Measurements from ENCODE around the gene RBMY1A1.
"Not testable (repeated sequence)": the region's sequence is repeated elsewhere in the genome, so short reads cannot be mapped to it uniquely, and the experiment has no call there.

RBMY1A1 gene

DNA sequence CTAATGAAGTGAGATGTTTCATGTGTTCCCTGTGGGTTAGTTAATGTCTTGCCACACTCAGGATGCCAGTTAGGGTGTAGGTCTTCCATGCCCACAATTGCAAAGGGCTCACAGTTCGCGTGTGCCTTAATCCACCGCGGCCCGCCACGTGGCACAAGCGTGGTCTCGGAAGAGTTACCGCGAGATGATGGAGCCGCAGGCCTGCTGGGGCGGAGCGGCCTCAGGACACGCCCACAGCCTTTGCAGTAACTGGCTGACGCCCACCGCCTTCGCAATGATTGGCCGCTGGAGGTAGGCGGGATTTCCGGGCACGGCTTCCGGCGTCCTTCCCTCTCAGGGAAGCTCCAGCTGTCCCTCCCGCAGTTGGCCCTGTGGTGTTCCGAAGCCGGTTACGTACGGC, at the start of gene RBMY1A1:
TSS of gene RBMY1A1 (plus strand) at position 301 of the 400 bp plus-strand sequence. CDS start 2,013 bp downstream, outside the sequence.
- not testable (repeated sequence) for H3K4me1 Mint-ChIP-seq (ENCODE audit: low read depth); H3K36me3 Mint-ChIP-seq; H3K4me3 Mint-ChIP-seq; H3K27ac Mint-ChIP-seq; H3K9me3 Mint-ChIP-seq (ENCODE audit: low read depth); H3K27me3 Mint-ChIP-seq

DNA sequence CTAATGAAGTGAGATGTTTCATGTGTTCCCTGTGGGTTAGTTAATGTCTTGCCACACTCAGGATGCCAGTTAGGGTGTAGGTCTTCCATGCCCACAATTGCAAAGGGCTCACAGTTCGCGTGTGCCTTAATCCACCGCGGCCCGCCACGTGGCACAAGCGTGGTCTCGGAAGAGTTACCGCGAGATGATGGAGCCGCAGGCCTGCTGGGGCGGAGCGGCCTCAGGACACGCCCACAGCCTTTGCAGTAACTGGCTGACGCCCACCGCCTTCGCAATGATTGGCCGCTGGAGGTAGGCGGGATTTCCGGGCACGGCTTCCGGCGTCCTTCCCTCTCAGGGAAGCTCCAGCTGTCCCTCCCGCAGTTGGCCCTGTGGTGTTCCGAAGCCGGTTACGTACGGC, 23.6 kb upstream of the RBMY1A1 start, which contains the start of gene RBMY1B:
TSS of gene RBMY1B (plus strand) at position 301 of the 400 bp plus-strand sequence. CDS start 2,013 bp downstream, outside the sequence.
- H3K27me3 Mint-ChIP-seq; H3K4me3 Mint-ChIP-seq; H3K27ac Mint-ChIP-seq; H3K36me3 Mint-ChIP-seq; H3K4me1 Mint-ChIP-seq (ENCODE audit: low read depth); H3K9me3 Mint-ChIP-seq (ENCODE audit: low read depth): not testable (repeated sequence)

DNA sequence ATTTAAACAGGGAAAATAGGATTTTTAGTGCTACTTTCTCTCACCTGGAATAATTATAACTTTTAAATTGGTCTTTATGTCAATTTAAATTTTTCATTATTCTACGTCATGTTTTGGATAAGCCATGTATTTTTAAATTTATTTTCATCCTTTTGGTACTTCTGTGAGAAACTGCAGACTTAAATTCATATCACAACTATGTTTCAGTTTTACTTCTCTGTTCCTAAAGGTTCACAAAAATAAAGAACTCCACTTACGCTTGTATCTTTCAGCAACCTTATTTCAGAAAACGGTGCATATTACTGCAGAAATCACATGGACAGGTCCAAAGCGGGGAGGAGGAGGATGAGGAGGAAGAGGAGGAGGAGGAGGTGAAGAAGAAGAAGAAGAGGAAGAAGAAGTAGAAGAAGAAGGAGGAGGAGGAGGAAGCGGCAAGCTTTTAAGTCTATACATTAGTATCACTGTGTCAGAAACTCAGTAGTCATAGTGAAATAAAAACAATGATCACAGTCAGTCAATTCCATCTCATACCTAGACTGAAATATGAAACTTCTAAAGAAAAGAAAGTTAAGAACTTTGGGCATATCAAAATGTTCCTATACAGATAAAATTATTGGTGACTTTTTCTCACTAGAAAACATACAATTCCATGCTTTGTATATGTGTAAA, 24.8 kb downstream of the RBMY1A1 start:
- H3K27ac Mint-ChIP-seq; H3K36me3 Mint-ChIP-seq; H3K4me3 Mint-ChIP-seq; H3K4me1 Mint-ChIP-seq (ENCODE audit: low read depth); H3K9me3 Mint-ChIP-seq (ENCODE audit: low read depth); H3K27me3 Mint-ChIP-seq: not testable (repeated sequence)

DNA sequence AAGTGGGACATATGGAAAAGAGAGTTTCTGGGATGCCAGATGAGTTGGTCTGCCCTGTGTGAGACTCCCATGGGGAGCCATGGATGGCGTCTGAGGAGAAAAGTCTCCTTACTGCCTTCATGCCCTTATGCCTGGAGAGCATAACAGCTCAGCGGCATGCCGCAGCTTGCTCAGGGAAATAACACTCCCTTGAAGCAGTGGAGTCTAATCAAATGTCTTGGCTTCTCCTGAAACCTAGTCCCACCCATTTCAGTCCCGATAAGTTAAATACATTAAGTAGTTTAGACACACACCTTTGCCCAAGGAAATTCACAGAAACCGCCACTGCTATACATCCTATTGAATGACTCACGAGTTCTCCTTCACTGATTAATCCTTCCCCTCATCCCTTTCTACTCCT, 50.8 kb downstream of the RBMY1A1 start:
- no peak overlapping the region for H3K4me3 Mint-ChIP-seq
- no peaks in the 10 kb centered on the region for H3K36me3 Mint-ChIP-seq
- H3K27ac Mint-ChIP-seq: no peak overlapping the region

DNA sequence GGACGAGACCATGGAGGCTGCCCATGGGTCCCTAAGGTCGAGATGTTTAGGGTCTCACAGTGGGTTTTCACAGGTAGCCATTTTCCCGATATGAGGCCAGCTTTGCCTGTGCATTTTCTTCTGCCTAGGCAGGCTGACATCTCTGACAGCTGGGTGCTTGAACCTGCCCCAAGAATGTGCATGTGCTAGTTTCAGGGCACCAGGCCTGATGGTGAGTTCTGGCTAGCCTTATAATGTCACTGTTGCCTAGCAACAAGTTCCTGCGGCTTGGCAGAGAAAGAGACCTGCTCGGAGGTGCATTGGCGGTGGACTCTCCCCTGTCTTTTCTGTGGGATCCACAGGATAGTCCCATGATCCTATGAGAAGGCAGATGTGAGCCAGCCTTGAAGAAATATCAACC, 51.8 kb downstream of the RBMY1A1 start:
- not testable (repeated sequence) for H3K4me3 Mint-ChIP-seq; H3K4me1 Mint-ChIP-seq (ENCODE audit: low read depth); H3K9me3 Mint-ChIP-seq (ENCODE audit: low read depth); H3K27ac Mint-ChIP-seq; H3K27me3 Mint-ChIP-seq; H3K36me3 Mint-ChIP-seq

More for the DNA sequence above, 50.8 kb downstream of the RBMY1A1 start:
- H3K4me1 Mint-ChIP-seq (ENCODE audit: low read depth): no peaks in the 10 kb centered on the region
- H3K27me3 Mint-ChIP-seq: no peaks in the 10 kb centered on the region
- no peaks in the 10 kb centered on the region for H3K9me3 Mint-ChIP-seq (ENCODE audit: low read depth)

DNA sequence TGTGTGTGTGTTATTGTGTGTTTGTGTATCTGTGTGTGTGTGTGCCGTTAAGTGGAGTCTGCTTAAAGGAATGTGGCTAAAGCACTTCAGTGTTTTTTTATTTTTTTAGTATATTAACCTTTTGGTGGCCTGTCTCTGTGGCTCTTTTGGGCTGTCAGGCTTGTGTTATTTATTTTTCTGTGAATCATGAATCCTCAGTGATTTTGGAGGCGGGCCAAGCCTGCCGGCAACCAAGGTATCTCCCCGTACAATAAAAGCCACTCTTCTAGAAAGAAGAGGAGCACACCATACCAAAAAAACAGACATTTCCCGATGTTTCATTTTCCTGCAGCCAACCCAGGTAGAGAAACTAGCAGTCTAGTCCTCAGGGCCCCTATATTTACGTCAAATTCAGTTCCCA, 57.4 kb downstream of the RBMY1A1 start:
- H3K9me3 Mint-ChIP-seq (ENCODE audit: low read depth): no peaks in the 10 kb centered on the region
- no peaks in the 10 kb centered on the region for H3K36me3 Mint-ChIP-seq
- H3K27ac Mint-ChIP-seq: no peak overlapping the region
- no peaks in the 10 kb centered on the region for H3K4me1 Mint-ChIP-seq (ENCODE audit: low read depth)
- H3K4me3 Mint-ChIP-seq: no peak overlapping the region
- peaks cover 2% of the 10 kb centered on the region for H3K27me3 Mint-ChIP-seq

DNA sequence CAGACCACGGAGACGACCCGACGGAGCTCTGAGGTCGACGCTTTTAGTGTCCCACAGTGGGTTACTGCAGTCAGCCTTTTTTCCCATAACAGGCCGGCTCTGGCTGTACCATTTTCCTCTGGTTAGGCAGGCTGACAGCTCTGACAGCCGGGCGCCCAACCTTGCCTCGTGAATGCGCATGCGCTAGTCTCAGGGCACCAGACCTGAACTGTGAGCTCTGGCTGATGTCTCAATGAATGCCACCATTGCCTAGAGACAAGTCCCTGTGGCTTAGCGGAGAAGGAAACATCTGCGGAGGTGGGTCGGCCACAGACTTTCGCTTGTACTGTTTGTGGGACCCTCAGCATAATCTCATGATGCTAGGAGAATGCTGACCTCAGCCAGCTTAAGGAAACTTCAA, 61.6 kb downstream of the RBMY1A1 start:
- not testable (repeated sequence) for H3K27ac Mint-ChIP-seq; H3K4me1 Mint-ChIP-seq (ENCODE audit: low read depth); H3K27me3 Mint-ChIP-seq; H3K36me3 Mint-ChIP-seq; H3K9me3 Mint-ChIP-seq (ENCODE audit: low read depth); H3K4me3 Mint-ChIP-seq

Measured in activated naive CD8-positive, alpha-beta T cell (primary cell).